ENCODE measurements around the gene LYL1.

DNA sequence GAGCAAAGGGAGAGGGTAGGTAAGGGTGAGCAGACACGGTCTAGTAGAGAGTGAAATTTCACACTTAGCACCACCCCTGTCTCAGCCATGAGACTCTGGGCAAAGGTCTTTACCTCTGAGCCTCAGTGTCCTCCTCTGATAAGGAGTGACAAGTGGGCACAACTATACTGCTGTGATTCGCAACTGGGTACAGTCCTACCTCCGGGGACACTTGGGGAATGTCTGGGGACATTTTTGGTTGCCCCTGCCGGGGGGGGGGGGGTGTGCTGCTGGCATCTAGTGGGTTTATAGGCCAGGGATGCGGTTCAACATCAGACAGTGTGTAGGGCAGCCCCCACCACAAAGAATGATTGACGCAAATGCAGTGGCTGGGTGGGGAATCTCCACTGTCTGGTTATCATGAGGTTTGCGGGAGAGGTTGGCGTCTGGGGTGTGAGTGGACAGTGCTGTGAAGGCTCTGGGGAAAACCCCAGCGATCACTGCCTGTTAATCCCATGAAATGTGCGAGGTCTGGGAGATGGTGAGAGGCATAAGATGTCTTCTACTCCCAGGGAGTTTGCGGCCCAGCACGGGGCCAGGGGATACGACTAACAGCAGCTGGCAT is 19.7 kb upstream of the LYL1 start:
- TF ChIP-seq, protein P1, sequence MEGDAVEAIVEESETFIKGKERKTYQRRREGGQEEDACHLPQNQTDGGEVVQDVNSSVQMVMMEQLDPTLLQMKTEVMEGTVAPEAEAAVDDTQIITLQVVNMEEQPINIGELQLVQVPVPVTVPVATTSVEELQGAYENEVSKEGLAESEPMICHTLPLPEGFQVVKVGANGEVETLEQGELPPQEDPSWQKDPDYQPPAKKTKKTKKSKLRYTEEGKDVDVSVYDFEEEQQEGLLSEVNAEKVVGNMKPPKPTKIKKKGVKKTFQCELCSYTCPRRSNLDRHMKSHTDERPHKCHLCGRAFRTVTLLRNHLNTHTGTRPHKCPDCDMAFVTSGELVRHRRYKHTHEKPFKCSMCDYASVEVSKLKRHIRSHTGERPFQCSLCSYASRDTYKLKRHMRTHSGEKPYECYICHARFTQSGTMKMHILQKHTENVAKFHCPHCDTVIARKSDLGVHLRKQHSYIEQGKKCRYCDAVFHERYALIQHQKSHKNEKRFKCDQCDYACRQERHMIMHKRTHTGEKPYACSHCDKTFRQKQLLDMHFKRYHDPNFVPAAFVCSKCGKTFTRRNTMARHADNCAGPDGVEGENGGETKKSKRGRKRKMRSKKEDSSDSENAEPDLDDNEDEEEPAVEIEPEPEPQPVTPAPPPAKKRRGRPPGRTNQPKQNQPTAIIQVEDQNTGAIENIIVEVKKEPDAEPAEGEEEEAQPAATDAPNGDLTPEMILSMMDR (IDR thresholded peaks at IDR 0.05) = no peak
- no peak for TF ChIP-seq POLR2A (IDR thresholded peaks at IDR 0.05)
